WTC11 (cell line): Measurements from ENCODE around the gene POMT2. TPM values are rescaled to one million over a fixed set of nuclear protein-coding genes. Genes with fewer than 3 reads are reported as not detected.

ENCODE experiments used
- ATAC-seq: fragments of 200-7000 bp; cut with Tn5 transposase; 2 replicates; pipeline ENCODE4 v1.10.0; 2021; ENCODE audit warnings: mild to moderate bottlenecking, moderate library complexity
- CTCF ChIA-PET: fragments of 300-600 bp; sonication (Branson Sonifier 250); formaldehyde crosslinking; loops from one replicate; lab custom pipeline; 2021; ENCODE audit warnings: antibody characterized with exemption; lab: Charles Lee
- POLR2A ChIA-PET: fragments of 350-600 bp; sonication (Branson Sonifier 250); formaldehyde crosslinking; loops from one replicate; lab custom pipeline; 2021; ENCODE audit warnings: antibody characterized with exemption; lab: Charles Lee
- DNase-seq: peaks from one replicate; pipeline ENCODE4 v3.0.0; 2021; ENCODE audit warnings: low spot score
- H3K27ac Mint-ChIP-seq: 2 replicates; pipeline ENCODE4 v1.8.0; 2021; ENCODE audit warnings: mixed read lengths
- H3K27me3 Mint-ChIP-seq: 2 replicates; pipeline ENCODE4 v1.8.0; 2021; ENCODE audit warnings: low read depth, mild to moderate bottlenecking, moderate library complexity, mixed read lengths
- H3K36me3 Mint-ChIP-seq: 2 replicates; pipeline ENCODE4 v1.8.0; 2021; ENCODE audit warnings: mixed read lengths
- H3K4me1 Mint-ChIP-seq: 2 replicates; pipeline ENCODE4 v1.8.0; 2022; ENCODE audit warnings: mixed read lengths
- H3K4me3 Mint-ChIP-seq: 2 replicates; pipeline ENCODE4 v1.8.0; 2021; ENCODE audit warnings: mild to moderate bottlenecking, moderate library complexity, mixed read lengths
- H3K9me3 Mint-ChIP-seq: 2 replicates; pipeline ENCODE4 v1.8.0; 2021; ENCODE audit warnings: mixed read lengths
- AR ChIP-seq: fragments of 250-450 bp; sonication (Bioruptor Pico); IDR thresholded peaks from 2 replicates; pipeline ENCODE4 v1.9.0; 2021; ENCODE audit warnings: mild to moderate bottlenecking
- E2F4 ChIP-seq: sonication (generic); formaldehyde crosslinking; IDR thresholded peaks from 2 replicates; pipeline ENCODE4 v1.8.1; 2022; ENCODE audit warnings: low read depth, mild to moderate bottlenecking, moderate library complexity, missing genetic modification reagents, borderline replicate concordance
- ESRRA ChIP-seq: sonication (generic); formaldehyde crosslinking; IDR thresholded peaks from 2 replicates; pipeline ENCODE4 v1.8.1; 2022; ENCODE audit warnings: mild to moderate bottlenecking, missing genetic modification reagents, borderline replicate concordance
- GABPB1 ChIP-seq: sonication (generic); formaldehyde crosslinking; IDR thresholded peaks from 2 replicates; pipeline ENCODE4 v1.8.1; 2023; ENCODE audit warnings: mild to moderate bottlenecking, missing genetic modification reagents
- GRHL2 ChIP-seq: fragments of 250-450 bp; sonication (Bioruptor Pico); IDR thresholded peaks from 2 replicates; pipeline ENCODE4 v1.8.0; 2022; ENCODE audit warnings: mild to moderate bottlenecking, moderate library complexity; ENCODE audit not compliant: insufficient replicate concordance, severe bottlenecking
- HMGXB4 ChIP-seq: sonication (generic); formaldehyde crosslinking; IDR thresholded peaks from 2 replicates; pipeline ENCODE4 v1.8.1; 2023; ENCODE audit warnings: mild to moderate bottlenecking, moderate library complexity, missing genetic modification reagents
- MLX ChIP-seq: sonication (generic); formaldehyde crosslinking; IDR thresholded peaks from 2 replicates; pipeline ENCODE4 v1.8.1; 2023; ENCODE audit warnings: mild to moderate bottlenecking, missing genetic modification reagents, moderate library complexity
- MXD4 ChIP-seq: fragments of 250-450 bp; sonication (Bioruptor Pico); IDR thresholded peaks from 2 replicates; pipeline ENCODE4 v1.8.0; 2021; ENCODE audit warnings: mild to moderate bottlenecking, moderate library complexity, borderline replicate concordance
- MYBL2 ChIP-seq: sonication (generic); formaldehyde crosslinking; IDR thresholded peaks from 2 replicates; pipeline ENCODE4 v1.8.1; 2023; ENCODE audit warnings: mild to moderate bottlenecking, moderate library complexity, missing genetic modification reagents
- NR2C2 ChIP-seq: sonication (generic); formaldehyde crosslinking; IDR thresholded peaks from 2 replicates; pipeline ENCODE4 v1.8.0; 2022; ENCODE audit warnings: mild to moderate bottlenecking, missing genetic modification reagents
- RELA ChIP-seq: sonication (generic); formaldehyde crosslinking; IDR thresholded peaks from 2 replicates; pipeline ENCODE4 v1.8.1; 2022; ENCODE audit warnings: missing genetic modification reagents, mild to moderate bottlenecking, borderline replicate concordance
- RORB ChIP-seq: fragments of 250-450 bp; sonication (Bioruptor Pico); IDR thresholded peaks from 2 replicates; pipeline ENCODE4 v1.9.0; 2021; ENCODE audit warnings: mild to moderate bottlenecking
- TCF7 ChIP-seq: sonication (generic); formaldehyde crosslinking; IDR thresholded peaks from 2 replicates; pipeline ENCODE4 v1.8.0; 2022; ENCODE audit warnings: mild to moderate bottlenecking, low read depth, missing genetic modification reagents, moderate library complexity
- USF1 ChIP-seq: sonication (generic); formaldehyde crosslinking; IDR thresholded peaks from 2 replicates; pipeline ENCODE4 v1.8.0; 2022; ENCODE audit warnings: mild to moderate bottlenecking, missing genetic modification reagents
- USF2 ChIP-seq: sonication (generic); formaldehyde crosslinking; IDR thresholded peaks from 2 replicates; pipeline ENCODE4 v1.8.1; 2023; ENCODE audit warnings: mild to moderate bottlenecking, missing genetic modification reagents, moderate library complexity
- ZNF138 ChIP-seq: sonication (generic); formaldehyde crosslinking; conservative IDR thresholded peaks from 2 replicates; pipeline ENCODE4 v1.8.1; 2022; ENCODE audit warnings: mild to moderate bottlenecking, moderate library complexity, missing genetic modification reagents
- ZNF281 ChIP-seq: sonication (generic); formaldehyde crosslinking; IDR thresholded peaks from 2 replicates; pipeline ENCODE4 v1.8.0; 2023; ENCODE audit warnings: mild to moderate bottlenecking, missing genetic modification reagents
- total RNA-seq: library from RNA; stranded (reverse); gene quantifications from 3 replicates; pipeline ENCODE4 v1.2.3, GENCODE V29; 2021

Gene POMT2
- total RNA-seq, 1 experiment from 2014 or later: 38.7 TPM

- peak; percentile 46; the same call in 1 of the 2 replicates for TF ChIP-seq USF1 (CRISPR knock-in tag)
- TF ChIP-seq TCF7: 0 out of 2 replicates have a peak, but pooled peaks have one; percentile 58
- TF ChIP-seq GABPB1 (CRISPR knock-in tag): no peak
- TF ChIP-seq MYBL2 (CRISPR knock-in tag): peak; percentile 24; the same call in 1 of the 2 replicates
- TF ChIP-seq HMGXB4: peak; percentile 59; the same call in 1 of the 2 replicates
These were observed 50.1 kb downstream of the POMT2 start (continued) for GRCh38 chr14:77270361-77271112.

GRCh38 chr14:77268989-77269600 lies 51.6 kb downstream of the POMT2 start:
- no peak overlapping the region for H3K27ac Mint-ChIP-seq
- no peak overlapping the region; the same call in 1 of the 2 replicates for H3K4me3 Mint-ChIP-seq
- ATAC-seq (peak; percentile 31), DNase-seq (no peak)
- H3K9me3 Mint-ChIP-seq: peaks cover 5% of the 10 kb centered on the region
- TF ChIP-seq NR2C2 (CRISPR knock-in tag): no peak
- no peak for TF ChIP-seq USF2 (CRISPR knock-in tag)
- TF ChIP-seq RELA (CRISPR knock-in tag): no peak
- TF ChIP-seq ZNF138 (CRISPR knock-in tag): no peak
- no peak for TF ChIP-seq RORB (CRISPR knock-in tag)
- TF ChIP-seq ZNF281 (CRISPR knock-in tag): no peak
- no peak for TF ChIP-seq MLX (CRISPR knock-in tag)
- TF ChIP-seq AR (CRISPR knock-in tag): no peak
- no peak for TF ChIP-seq USF1 (CRISPR knock-in tag)
- no peak for TF ChIP-seq ESRRA (CRISPR knock-in tag)
- TF ChIP-seq GRHL2 (CRISPR knock-in tag): no peak
- TF ChIP-seq E2F4 (CRISPR knock-in tag): no peak
- TF ChIP-seq MXD4 (CRISPR knock-in tag): no peak
- TF ChIP-seq HMGXB4: no peak
- peaks cover 61% of the 10 kb centered on the region for H3K27me3 Mint-ChIP-seq
- H3K36me3 Mint-ChIP-seq: no peaks in the 10 kb centered on the region
- ChIA-PET CTCF (interaction anchor here (0.9 to 3.5 kb wide), 13 partner anchors 10 to 129 kb away, joined by 3 to 17 read pairs (median 4); partner anchors contain the start of genes GSTZ1 and ZDHHC22), POLR2A (no interaction called here)
- peaks cover 8% of the 10 kb centered on the region for H3K4me1 Mint-ChIP-seq
